Ishikawa (cell line): ENCODE measurements around the gene LILRA2.

Experiments used
- TCF12 ChIP-seq: IDR thresholded peaks from 2 replicates; pipeline ENCODE4 v1.6.1; 2012; ENCODE audit warnings: low read depth
- YY1 ChIP-seq: IDR thresholded peaks from 2 replicates; pipeline ENCODE4 v1.6.1; 2012; ENCODE audit warnings: low read depth

DNA sequence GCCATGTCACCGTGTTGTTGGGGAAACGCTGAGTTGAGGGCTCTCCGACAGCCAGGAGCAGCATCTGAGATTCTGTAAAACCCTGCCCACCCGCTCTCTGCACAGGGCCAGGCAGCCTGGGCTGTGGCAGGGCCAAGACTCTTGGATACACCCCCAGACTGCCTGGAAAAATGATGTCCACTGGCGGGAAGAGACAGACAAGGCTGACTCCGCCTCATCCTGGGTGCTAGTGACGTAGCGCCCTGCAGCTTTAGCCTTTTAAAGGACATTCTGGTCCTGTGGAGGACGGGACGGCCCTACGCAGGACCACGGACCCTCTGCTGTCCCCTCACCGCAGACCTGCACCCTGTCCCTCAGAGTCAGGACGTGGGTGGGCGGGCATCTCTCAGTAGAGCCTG lies 20.7 kb upstream of the LILRA2 start:
- TF ChIP-seq TCF12 (no peak), YY1 (no peak)
